Colon (tissue), 2 donors: Measurements from ENCODE around the gene YTHDF2.

Experiments used
- FAIRE-seq: peaks from 2 replicates; lab custom pipeline; 2012; peaks lifted over from hg19 to GRCh38; lab: Jason Lieb, UNC
- donor health status: control.
- donor health status: control.

Gene YTHDF2

GRCh38 chr1:28801461-28801860 is 64.7 kb downstream of the YTHDF2 start:
- FAIRE-seq: no peak

- FAIRE-seq: no peak
These were observed 66.3 kb downstream of the YTHDF2 start for GRCh38 chr1:28803051-28803450.

- FAIRE-seq: no peak
These were observed 66.9 kb downstream of the YTHDF2 start for GRCh38 chr1:28803662-28804061.

- FAIRE-seq: no peak
These were observed 67.3 kb downstream of the YTHDF2 start for GRCh38 chr1:28804071-28804470.

- no peak for FAIRE-seq
These were observed 70.3 kb downstream of the YTHDF2 start for GRCh38 chr1:28807046-28807445.

- FAIRE-seq: no peak
These were observed 71.2 kb downstream of the YTHDF2 start for GRCh38 chr1:28807986-28808385.

GRCh38 chr1:28811369-28811765 is 74.6 kb downstream of the YTHDF2 start:
- no peak for FAIRE-seq

GRCh38 chr1:28811766-28812668 is 75.3 kb downstream of the YTHDF2 start, which contains the start of gene OPRD1:
Gene OPRD1, plus strand, starts transcription at chr1:28812170. Its CDS starts 214 bp downstream, at chr1:28812384.
- FAIRE-seq: no peak

GRCh38 chr1:28812669-28813468 is 76.1 kb downstream of the YTHDF2 start:
- FAIRE-seq: no peak

GRCh38 chr1:28813931-28814465 is 77.3 kb downstream of the YTHDF2 start:
- no peak for FAIRE-seq

GRCh38 chr1:28815533-28816185 is 78.9 kb downstream of the YTHDF2 start:
- no peak for FAIRE-seq

- no peak for FAIRE-seq
These were observed 80.4 kb downstream of the YTHDF2 start for GRCh38 chr1:28817133-28817532.

GRCh38 chr1:28819020-28819419 is 82.3 kb downstream of the YTHDF2 start:
- FAIRE-seq: no peak
